OCI-LY3 (cell line): ENCODE measurements around the gene TEX29.

Source experiments
- H2AFZ ChIP-seq: fragments of 200-600, 300-600 bp; shearing (Covaris generic); 2 replicates; pipeline ENCODE4 v1.6.0; 2014; ENCODE audit warnings: antibody characterized with exemption, low read depth, low read length
- H3K27ac ChIP-seq: fragments of 200-600, 300-600 bp; sonication (generic); 2 replicates; pipeline ENCODE4 v1.5.1; 2014; ENCODE audit warnings: mild to moderate bottlenecking, low read length, moderate library complexity, mixed read lengths
- H3K27me3 ChIP-seq: fragments of 200-600, 300-600 bp; sonication (generic); 2 replicates; pipeline ENCODE4 v1.6.1; 2014; ENCODE audit warnings: low read depth, low read length, mixed read lengths
- H3K36me3 ChIP-seq: fragments of 200-600, 300-600 bp; sonication (generic); replicated peaks from 2 replicates; pipeline ENCODE3; 2014; ENCODE audit warnings: low read depth, low read length, mixed read lengths
- H3K4me1 ChIP-seq: fragments of 300-600, 200-600 bp; sonication (generic); 2 replicates; pipeline ENCODE4 v1.6.1; 2014; ENCODE audit warnings: low read length, mixed read lengths
- H3K4me2 ChIP-seq: fragments of 200-600, 300-600 bp; sonication (generic); 2 replicates; pipeline ENCODE4 v1.6.1; 2014; ENCODE audit warnings: low read length, mixed read lengths
- H3K4me3 ChIP-seq: fragments of 300-600, 200-600 bp; sonication (generic); 2 replicates; pipeline ENCODE4 v1.5.1; 2014; ENCODE audit warnings: antibody characterized with exemption, mild to moderate bottlenecking, low read length, moderate library complexity
- H3K79me2 ChIP-seq: fragments of 300-600, 200-600 bp; shearing (Covaris generic); 2 replicates; pipeline ENCODE4 v1.6.1; 2014; ENCODE audit warnings: mild to moderate bottlenecking, low read length, mixed read lengths
- H3K9ac ChIP-seq: fragments of 300-600, 200-600 bp; shearing (Covaris generic); 2 replicates; pipeline ENCODE4 v1.6.0; 2014; ENCODE audit warnings: mild to moderate bottlenecking, low read length, moderate library complexity
- H3K9me3 ChIP-seq: fragments of 200-600, 300-600 bp; shearing (Covaris generic); 2 replicates; pipeline ENCODE4 v1.6.1; 2014; ENCODE audit warnings: low read length, mixed read lengths; ENCODE audit not compliant: insufficient read depth
- H4K20me1 ChIP-seq: fragments of 200-600, 300-600 bp; sonication (generic); 2 replicates; pipeline ENCODE4 v1.6.1; 2016; ENCODE audit warnings: low read length, mixed read lengths; ENCODE audit not compliant: insufficient read depth
- CTCF ChIP-seq: fragments of 200-600, 300-600 bp; sonication (generic); IDR thresholded peaks from 2 replicates; pipeline ENCODE4 v1.5.1; 2014; ENCODE audit warnings: antibody characterized with exemption, low read length, low read depth
- EZH2phosphoT487 ChIP-seq: fragments of 200-600 bp; shearing (Covaris generic); IDR thresholded peaks from 2 replicates; pipeline ENCODE4 v1.6.1; 2018; ENCODE audit warnings: antibody characterized with exemption, mixed run types, low read depth

TEX29 gene

GRCh38 chr13:111318386-111318785 lies 2.1 kb upstream of the TEX29 start:
- no peak overlapping the region for H3K4me3 ChIP-seq
- no peak overlapping the region for H3K27ac ChIP-seq
- H3K9me3 ChIP-seq: no peaks in the 10 kb centered on the region
- no peaks in the 10 kb centered on the region for H3K27me3 ChIP-seq
- no peaks in the 10 kb centered on the region for H3K36me3 ChIP-seq
- no peaks in the 10 kb centered on the region for H4K20me1 ChIP-seq
- no peaks in the 10 kb centered on the region for H3K79me2 ChIP-seq
- H3K4me1 ChIP-seq: no peaks in the 10 kb centered on the region
- no peak overlapping the region for H3K4me2 ChIP-seq
- no peak overlapping the region for H2AFZ ChIP-seq
- TF ChIP-seq EZH2phosphoT487: no peak
- no peak for TF ChIP-seq CTCF
- no peak overlapping the region for H3K9ac ChIP-seq

- Histone ChIP-seq H3K27me3 (no peaks in the 10 kb centered on the region), H3K4me3 (no peak overlapping the region), H3K4me2 (no peak overlapping the region), H3K27ac (no peak overlapping the region), H3K36me3 (no peaks in the 10 kb centered on the region), H3K79me2 (no peaks in the 10 kb centered on the region), H4K20me1 (no peaks in the 10 kb centered on the region), H3K4me1 (no peaks in the 10 kb centered on the region), H3K9me3 (no peaks in the 10 kb centered on the region), H2AFZ (no peak overlapping the region), H3K9ac (no peak overlapping the region)
- TF ChIP-seq CTCF (no peak), EZH2phosphoT487 (no peak)
Measured at GRCh38 chr13:111319521-111319920, 921 bp upstream of the TEX29 start.

- no peak overlapping the region for H3K4me3 ChIP-seq
- H2AFZ ChIP-seq: no peak overlapping the region
- H3K9me3 ChIP-seq: no peaks in the 10 kb centered on the region
- no peak for TF ChIP-seq CTCF
- TF ChIP-seq EZH2phosphoT487: no peak
- no peaks in the 10 kb centered on the region for H3K79me2 ChIP-seq
- H3K27ac ChIP-seq: no peak overlapping the region
- H3K36me3 ChIP-seq: no peaks in the 10 kb centered on the region
- H3K4me2 ChIP-seq: no peak overlapping the region
- no peaks in the 10 kb centered on the region for H4K20me1 ChIP-seq
- H3K9ac ChIP-seq: no peak overlapping the region
- no peaks in the 10 kb centered on the region for H3K27me3 ChIP-seq
- no peaks in the 10 kb centered on the region for H3K4me1 ChIP-seq
Measured at GRCh38 chr13:111322001-111322915, 1.8 kb downstream of the TEX29 start.

- Histone ChIP-seq H3K4me3 (no peak overlapping the region), H2AFZ (no peak overlapping the region), H3K27ac (no peak overlapping the region), H3K27me3 (no peaks in the 10 kb centered on the region), H4K20me1 (no peaks in the 10 kb centered on the region), H3K4me2 (no peak overlapping the region), H3K9me3 (no peaks in the 10 kb centered on the region), H3K79me2 (no peaks in the 10 kb centered on the region), H3K9ac (no peak overlapping the region), H3K4me1 (no peaks in the 10 kb centered on the region), H3K36me3 (no peaks in the 10 kb centered on the region)
- TF ChIP-seq EZH2phosphoT487 (no peak), CTCF (no peak)
Measured at GRCh38 chr13:111322916-111323331, 2.5 kb downstream of the TEX29 start.
